Measurements from ENCODE around the gene LRRC15.

Gene LRRC15

DNA sequence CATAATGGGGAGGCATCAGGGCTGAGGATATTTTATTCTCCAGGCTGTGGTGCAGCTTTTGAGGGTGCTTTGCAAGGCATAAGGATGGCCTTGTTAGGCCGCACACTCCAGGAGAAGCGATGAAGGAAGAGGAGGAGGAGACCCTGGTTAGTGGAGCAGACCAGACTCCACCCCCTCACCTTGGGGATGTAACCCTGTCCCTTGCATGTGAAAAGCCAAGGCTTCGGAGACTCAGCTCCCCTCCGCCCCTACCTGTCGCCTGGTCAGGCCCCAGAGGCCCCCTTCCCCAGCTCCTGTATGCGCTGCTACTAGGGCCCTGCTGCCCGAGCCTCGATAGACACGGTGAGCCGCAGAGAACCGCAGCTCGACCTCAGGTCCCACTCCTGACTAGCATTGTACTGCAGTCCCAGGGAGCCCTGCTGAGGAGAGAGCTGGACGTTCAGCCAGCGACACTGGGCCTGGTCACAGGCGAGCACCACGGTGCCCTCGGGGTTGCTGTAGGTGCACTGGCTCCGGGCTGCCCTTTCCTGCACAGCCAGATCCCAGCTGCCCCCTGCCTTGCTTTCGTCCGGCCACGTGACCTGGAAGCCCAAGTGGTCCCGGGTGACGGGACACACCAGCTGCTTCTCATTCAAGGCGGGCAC, 28.7 kb downstream of the LRRC15 start:
- no peak overlapping the region for H3K4me2 ChIP-seq (ENCODE audit: low read depth, low read length, poor library complexity, severe bottlenecking)
- H3K4me3 ChIP-seq (ENCODE audit: insufficient read depth, low read length, poor library complexity, severe bottlenecking): no peak overlapping the region
- no peaks in the 10 kb centered on the region for H4K20me1 ChIP-seq (ENCODE audit: low read depth, low read length)
- no peaks in the 10 kb centered on the region for H3K27me3 ChIP-seq (ENCODE audit: low read length)
- H3K36me3 ChIP-seq (ENCODE audit: low read length): no peaks in the 10 kb centered on the region
- no peak overlapping the region for H2AFZ ChIP-seq (ENCODE audit: low read depth, low read length, severe bottlenecking)
- H3K27ac ChIP-seq (ENCODE audit: low read depth, low read length): no peak overlapping the region
- no peaks in the 10 kb centered on the region for H3K79me2 ChIP-seq (ENCODE audit: insufficient read depth, low read length)
- no peaks in the 10 kb centered on the region for H3F3A ChIP-seq (ENCODE audit: insufficient read depth)
- no peaks in the 10 kb centered on the region for H3K9me3 ChIP-seq (ENCODE audit: insufficient read depth, low read length)
- H3K9ac ChIP-seq (ENCODE audit: low read length): no peak overlapping the region
- TF ChIP-seq EZH2phosphoT487 (conservative IDR thresholded peaks at IDR 0.05; ENCODE audit: low read length) (no peak), CTCF (IDR thresholded peaks at IDR 0.05; ENCODE audit: insufficient read depth, low read length, poor library complexity, severe bottlenecking) (no peak)
- no peaks in the 10 kb centered on the region for H3K9me2 ChIP-seq (replicated peaks; ENCODE audit: insufficient read depth, low read length)

GRCh38 chr3:194339840-194340239, 29.7 kb downstream of the LRRC15 start:
- Histone ChIP-seq H3K4me2 (ENCODE audit: low read depth, low read length, poor library complexity, severe bottlenecking) (no peak overlapping the region), H3K9ac (ENCODE audit: low read length) (no peak overlapping the region), H3F3A (ENCODE audit: insufficient read depth) (no peaks in the 10 kb centered on the region), H4K20me1 (ENCODE audit: low read depth, low read length) (no peaks in the 10 kb centered on the region), H3K9me3 (ENCODE audit: insufficient read depth, low read length) (no peaks in the 10 kb centered on the region), H3K4me3 (ENCODE audit: insufficient read depth, low read length, poor library complexity, severe bottlenecking) (no peak overlapping the region), H3K79me2 (ENCODE audit: insufficient read depth, low read length) (no peaks in the 10 kb centered on the region), H3K27me3 (ENCODE audit: low read length) (no peaks in the 10 kb centered on the region), H3K9me2 (replicated peaks; ENCODE audit: insufficient read depth, low read length) (no peaks in the 10 kb centered on the region), H3K36me3 (ENCODE audit: low read length) (no peaks in the 10 kb centered on the region), H3K27ac (ENCODE audit: low read depth, low read length) (no peak overlapping the region), H2AFZ (ENCODE audit: low read depth, low read length, severe bottlenecking) (no peak overlapping the region)
- TF ChIP-seq CTCF (IDR thresholded peaks at IDR 0.05; ENCODE audit: insufficient read depth, low read length, poor library complexity, severe bottlenecking) (no peak), EZH2phosphoT487 (conservative IDR thresholded peaks at IDR 0.05; ENCODE audit: low read length) (no peak)

DNA sequence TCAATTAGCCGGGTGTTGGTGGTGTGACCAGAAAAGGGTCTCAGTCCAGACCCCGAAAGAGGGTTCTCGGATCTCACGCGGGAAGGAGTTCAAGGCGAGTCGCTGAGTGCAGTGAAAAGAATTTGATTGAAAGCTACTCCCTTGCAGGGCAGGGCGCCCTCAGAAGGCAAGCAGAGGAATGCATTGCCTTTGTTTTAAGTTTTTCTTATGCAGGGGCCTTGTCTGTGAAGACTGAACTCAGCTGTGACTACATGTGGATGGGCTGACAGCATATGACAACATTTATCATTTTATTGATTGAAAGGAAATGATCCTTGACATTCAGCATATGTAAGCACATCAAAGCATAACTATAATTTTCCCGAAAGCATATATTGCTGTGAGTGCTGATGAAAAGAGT, 30.2 kb downstream of the LRRC15 start:
- no peak overlapping the region for H3K4me3 ChIP-seq (ENCODE audit: insufficient read depth, low read length, poor library complexity, severe bottlenecking)
- no peak overlapping the region for H3K4me2 ChIP-seq (ENCODE audit: low read depth, low read length, poor library complexity, severe bottlenecking)
- H3K9me2 ChIP-seq (replicated peaks; ENCODE audit: insufficient read depth, low read length): no peaks in the 10 kb centered on the region
- no peak overlapping the region for H3K9ac ChIP-seq (ENCODE audit: low read length)
- TF ChIP-seq EZH2phosphoT487 (conservative IDR thresholded peaks at IDR 0.05; ENCODE audit: low read length): no peak
- TF ChIP-seq CTCF (IDR thresholded peaks at IDR 0.05; ENCODE audit: insufficient read depth, low read length, poor library complexity, severe bottlenecking): no peak
- H3K9me3 ChIP-seq (ENCODE audit: insufficient read depth, low read length): no peaks in the 10 kb centered on the region
- no peak overlapping the region for H3K27ac ChIP-seq (ENCODE audit: low read depth, low read length)
- no peaks in the 10 kb centered on the region for H4K20me1 ChIP-seq (ENCODE audit: low read depth, low read length)
- H3K27me3 ChIP-seq (ENCODE audit: low read length): no peaks in the 10 kb centered on the region
- no peak overlapping the region for H2AFZ ChIP-seq (ENCODE audit: low read depth, low read length, severe bottlenecking)
- H3K79me2 ChIP-seq (ENCODE audit: insufficient read depth, low read length): no peaks in the 10 kb centered on the region
- no peaks in the 10 kb centered on the region for H3F3A ChIP-seq (ENCODE audit: insufficient read depth)
- no peaks in the 10 kb centered on the region for H3K36me3 ChIP-seq (ENCODE audit: low read length)
